HG02981 (cell line): ENCODE data around the gene WIF1.

Experiments used
- ATAC-seq: cut with Tn5 transposase; IDR thresholded peaks from one replicate; pipeline ENCODE4 v1.9.1; 2021; ENCODE audit warnings: mild to moderate bottlenecking, moderate library complexity; ENCODE audit not compliant: unreplicated experiment

The WIF1 gene

GRCh38 chr12:65123435-65124063, 2.4 kb upstream of the WIF1 start:
- no peak for ATAC-seq

- no peak for ATAC-seq
These were observed 1.6 kb upstream of the WIF1 start for GRCh38 chr12:65122703-65123102.

- no peak for ATAC-seq
These were observed 908 bp upstream of the WIF1 start for GRCh38 chr12:65121956-65122469.

- no peak for ATAC-seq
These were observed 2.0 kb downstream of the WIF1 start for GRCh38 chr12:65119063-65119462.

- ATAC-seq, result no peak
These were observed 7.5 kb downstream of the WIF1 start for GRCh38 chr12:65113621-65114035.

GRCh38 chr12:65106948-65107347, 14.2 kb downstream of the WIF1 start:
- ATAC-seq, result no peak

- ATAC-seq, result no peak
These were observed 21.0 kb downstream of the WIF1 start for GRCh38 chr12:65100140-65100539.

GRCh38 chr12:65099182-65099581, 21.9 kb downstream of the WIF1 start:
- no peak for ATAC-seq

GRCh38 chr12:65098364-65098763, 22.7 kb downstream of the WIF1 start:
- ATAC-seq, result no peak

- no peak for ATAC-seq
These were observed 26.4 kb downstream of the WIF1 start for GRCh38 chr12:65094722-65095121.

GRCh38 chr12:65093606-65094005, 27.5 kb downstream of the WIF1 start:
- ATAC-seq, result no peak

- no peak for ATAC-seq
These were observed 30.6 kb downstream of the WIF1 start for GRCh38 chr12:65090461-65090860.

GRCh38 chr12:65086236-65086635, 34.9 kb downstream of the WIF1 start:
- no peak for ATAC-seq

- no peak for ATAC-seq
These were observed 36.5 kb downstream of the WIF1 start for GRCh38 chr12:65084579-65084978.

GRCh38 chr12:65083581-65083980, 37.5 kb downstream of the WIF1 start:
- no peak for ATAC-seq

GRCh38 chr12:65082406-65082805, 38.7 kb downstream of the WIF1 start:
- ATAC-seq, result no peak

GRCh38 chr12:65081496-65081895, 39.6 kb downstream of the WIF1 start:
- no peak for ATAC-seq

GRCh38 chr12:65074932-65075331, 46.2 kb downstream of the WIF1 start:
- no peak for ATAC-seq

GRCh38 chr12:65069336-65069735, 51.8 kb downstream of the WIF1 start:
- ATAC-seq, result no peak

GRCh38 chr12:65067383-65067782, 53.7 kb downstream of the WIF1 start:
- ATAC-seq, result no peak

- no peak for ATAC-seq
These were observed 65.2 kb downstream of the WIF1 start for GRCh38 chr12:65055859-65056258.

GRCh38 chr12:65051218-65051617, 69.9 kb downstream of the WIF1 start:
- no peak for ATAC-seq

- ATAC-seq, result no peak
These were observed 75.8 kb downstream of the WIF1 start for GRCh38 chr12:65045269-65045668.
